Stimulated activated CD8-positive, alpha-beta memory T cell treated with anti-CD3 and anti-CD28 coated beads, Interleukin-2, amount 100 ng/mL, for 1 hour (primary cell): ENCODE results near the gene MBOAT2.
"Not testable (repeated sequence)": the region's sequence is repeated elsewhere in the genome, so short reads cannot be mapped to it uniquely, and the experiment has no call there.

Source experiments
- DNase-seq, 2 donors: peaks; one replicate each; pipeline ENCODE4 v3.0.0-alpha.2; 2020; ENCODE audit warnings: low read depth in 2 of 2

Gene MBOAT2

DNA sequence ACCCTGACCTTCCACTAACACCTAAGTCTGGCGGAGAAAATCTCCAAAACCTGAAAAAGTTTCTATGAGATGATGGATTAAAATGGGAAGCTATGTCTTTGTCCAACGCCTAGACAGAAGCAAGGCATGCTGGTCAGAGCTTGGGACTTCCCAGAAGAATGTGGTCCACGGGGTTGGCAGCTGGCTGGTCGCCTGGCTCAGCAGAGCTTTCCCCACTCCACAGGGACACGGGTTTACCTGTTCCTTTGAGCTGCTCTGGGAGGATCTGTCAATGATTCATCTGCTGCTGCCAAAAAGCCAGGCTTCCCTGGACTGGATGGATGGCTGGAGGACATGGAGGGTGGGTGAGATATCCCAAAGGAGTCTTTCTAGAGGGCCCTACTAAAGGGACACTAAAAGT lies 10.8 kb downstream of the MBOAT2 start:
- no peak for DNase-seq

DNA sequence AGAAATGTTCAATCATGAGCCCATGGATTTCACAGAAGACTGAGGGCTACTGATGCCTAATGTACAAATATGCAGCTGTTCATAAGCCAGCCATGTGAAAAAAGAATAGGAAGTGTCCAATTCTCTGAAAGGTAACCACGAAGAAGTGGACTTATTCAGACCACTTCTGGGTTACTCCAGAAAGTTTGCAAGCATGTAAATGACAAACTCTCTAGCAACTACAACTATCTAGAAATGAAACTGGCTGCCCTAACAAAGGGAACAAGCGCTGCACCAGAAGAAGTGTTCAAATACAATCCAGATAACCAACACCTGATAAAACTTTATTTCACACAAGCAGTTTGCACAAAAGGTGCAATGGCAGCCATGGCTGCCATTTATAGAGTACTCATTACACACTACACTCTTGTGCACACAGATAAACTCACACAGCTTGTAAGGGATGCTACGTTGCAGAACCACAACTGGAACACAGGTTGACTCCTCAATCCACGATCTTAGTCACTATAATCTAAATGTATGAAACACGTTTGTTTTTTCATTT lies 13.9 kb downstream of the MBOAT2 start:
- DNase-seq = no peak

DNA sequence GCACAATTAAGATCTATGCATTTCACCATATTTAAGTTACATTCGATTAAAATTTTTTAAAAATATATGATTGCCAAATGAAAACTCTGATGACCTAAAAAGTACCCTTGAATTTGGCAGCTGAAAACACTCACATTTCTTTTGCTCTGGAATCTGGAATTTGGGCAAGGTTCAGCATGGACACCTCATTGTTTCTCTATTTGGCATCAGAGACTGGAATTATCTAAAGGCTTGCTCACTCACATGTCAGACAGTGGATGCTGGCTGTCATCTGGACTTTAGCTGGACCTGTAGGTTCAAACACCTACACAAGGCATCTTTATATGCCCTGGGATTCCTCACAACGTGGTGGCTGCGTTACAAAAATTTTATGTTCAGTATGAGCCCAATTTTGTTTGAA lies 16.1 kb downstream of the MBOAT2 start:
- no peak for DNase-seq

DNA sequence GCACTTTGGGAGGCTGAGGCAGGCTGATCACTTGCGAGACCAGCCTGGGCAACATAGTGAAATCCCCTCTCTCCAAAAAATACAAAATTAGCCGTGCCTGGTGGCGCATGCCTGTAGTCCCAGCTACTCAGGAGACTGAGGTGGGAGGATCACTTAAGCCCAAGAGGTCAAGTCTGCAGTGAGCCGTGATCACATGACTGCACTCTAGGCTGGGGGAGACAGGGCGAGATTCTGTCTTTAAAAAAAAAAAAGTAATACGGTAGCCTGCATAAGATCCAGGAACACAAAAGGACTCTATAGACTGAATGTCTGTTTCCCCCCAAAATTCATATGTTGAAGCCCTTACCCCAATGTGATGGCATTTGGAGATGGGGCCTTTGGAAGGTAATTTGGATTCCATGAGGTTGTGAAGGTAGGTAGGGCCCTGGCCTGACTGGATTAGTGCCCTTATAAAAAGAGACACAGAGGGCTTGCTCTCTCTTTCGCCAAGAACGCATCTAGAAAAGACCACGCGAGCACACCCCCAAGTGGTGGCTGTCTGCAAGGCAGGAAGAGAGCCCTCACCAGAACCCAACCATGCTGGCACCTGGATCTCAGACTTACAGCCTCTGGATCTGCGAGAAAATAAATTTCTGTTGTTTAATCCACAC lies 17.0 kb downstream of the MBOAT2 start:
- no peak for DNase-seq

DNA sequence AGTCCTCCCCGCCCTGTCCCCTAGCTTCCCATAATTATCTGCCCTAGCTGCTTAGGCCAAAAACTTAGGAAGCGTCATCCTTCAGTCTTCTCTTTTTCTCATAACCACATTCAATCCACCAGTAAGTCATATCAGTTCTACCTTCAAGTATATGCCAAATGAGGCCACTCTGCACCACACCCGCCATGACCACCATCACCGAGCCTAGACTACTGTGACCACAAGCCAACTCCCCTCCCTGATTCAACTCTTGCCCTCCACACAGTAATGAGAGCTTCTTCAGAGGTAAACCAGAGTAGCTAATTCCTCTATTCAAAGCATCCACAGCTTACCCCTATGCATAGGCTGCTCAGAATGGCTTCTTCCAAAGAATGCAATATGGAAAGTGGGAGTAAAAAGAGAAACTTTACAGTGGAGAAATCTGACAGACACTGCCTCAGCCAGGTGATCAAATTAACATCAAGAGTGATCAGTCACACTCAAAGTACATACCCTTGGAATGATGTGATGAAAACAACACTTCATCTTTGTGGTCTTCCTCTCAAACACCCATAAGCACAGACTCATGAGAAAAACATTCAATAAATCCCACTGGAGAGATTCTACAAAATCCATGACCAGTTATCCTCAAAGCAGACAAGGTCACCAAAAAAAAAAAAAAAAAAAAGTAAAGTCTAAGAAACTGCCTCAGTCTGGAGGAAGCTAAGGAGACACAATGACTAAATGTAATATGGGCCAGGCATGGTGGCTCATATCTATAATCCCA lies 17.7 kb downstream of the MBOAT2 start:
- no peak for DNase-seq

DNA sequence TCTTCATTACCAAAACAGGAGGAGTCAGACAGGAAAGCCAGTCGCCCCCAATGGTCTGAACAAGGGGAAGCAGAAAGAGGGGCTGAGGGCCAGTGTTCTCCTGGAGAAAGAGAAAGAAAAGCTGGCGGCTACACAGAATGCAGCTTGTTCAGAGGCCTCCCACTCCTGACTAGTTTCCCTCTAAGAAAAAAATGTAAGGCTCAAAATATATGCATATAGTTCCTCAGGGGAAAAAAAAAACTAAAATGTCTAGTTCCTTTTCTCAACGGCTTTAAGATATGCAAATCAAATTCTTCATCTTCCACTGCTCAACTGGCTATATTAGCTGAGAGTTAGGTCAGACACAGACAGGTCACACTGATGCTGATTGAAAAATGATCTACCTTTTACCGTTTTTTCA lies 18.6 kb downstream of the MBOAT2 start:
- DNase-seq = no peak

DNA sequence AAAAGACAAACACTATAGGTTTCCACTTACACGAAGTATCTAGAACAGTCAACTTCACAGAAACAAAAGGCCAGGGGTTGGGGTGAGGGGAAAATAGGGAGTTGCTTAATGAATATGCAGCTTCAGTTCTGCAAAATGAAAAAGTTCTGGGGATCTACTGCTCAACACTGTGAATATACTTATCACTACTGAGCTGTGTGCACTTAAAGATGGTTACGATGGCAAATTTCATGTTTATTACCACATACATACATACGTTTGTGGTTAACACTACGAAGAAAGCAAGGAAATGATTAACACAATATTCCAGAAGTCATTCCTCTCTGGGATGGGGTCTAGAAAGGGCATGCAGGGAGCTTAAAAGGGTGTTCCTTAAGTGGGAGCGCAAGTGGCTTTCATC lies 19.3 kb downstream of the MBOAT2 start:
- DNase-seq = no peak

DNA sequence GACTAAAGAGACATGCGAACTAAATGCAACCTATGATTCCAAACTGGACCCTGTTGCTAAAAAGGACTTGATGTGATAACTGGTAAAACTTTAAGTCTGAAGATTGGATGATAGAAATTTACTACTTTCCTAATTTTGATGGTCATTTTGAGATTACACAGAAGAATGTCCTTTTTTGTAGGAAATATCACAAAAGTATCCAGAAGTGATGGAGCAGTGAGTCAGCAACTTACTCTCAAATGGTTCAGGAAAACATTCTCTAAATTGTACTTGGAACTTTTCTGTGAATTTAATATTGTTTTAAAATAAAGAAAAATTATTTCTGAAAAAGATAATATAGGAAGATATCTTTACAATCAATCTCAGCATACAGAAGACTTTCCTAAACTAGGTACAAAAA lies 19.9 kb downstream of the MBOAT2 start:
- DNase-seq = no peak

DNA sequence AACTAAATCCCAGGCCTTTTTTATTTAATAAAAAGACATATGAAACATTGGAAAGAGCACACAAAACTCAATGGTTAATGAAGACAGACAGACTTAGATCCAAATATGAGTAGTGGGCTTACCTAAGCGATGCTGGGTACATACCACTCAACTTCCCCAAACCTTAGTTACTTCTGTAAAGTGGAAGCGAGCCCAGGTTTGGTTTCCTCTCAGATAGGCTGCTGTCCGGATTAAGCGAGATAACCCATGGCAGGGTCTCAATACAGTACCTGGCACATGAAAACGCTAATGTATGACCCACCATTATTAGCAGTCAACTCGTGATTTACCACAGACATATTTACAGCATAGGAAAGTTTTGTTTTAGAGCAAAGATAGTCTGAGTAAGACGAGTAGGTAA lies 21.6 kb downstream of the MBOAT2 start:
- DNase-seq = no peak

DNA sequence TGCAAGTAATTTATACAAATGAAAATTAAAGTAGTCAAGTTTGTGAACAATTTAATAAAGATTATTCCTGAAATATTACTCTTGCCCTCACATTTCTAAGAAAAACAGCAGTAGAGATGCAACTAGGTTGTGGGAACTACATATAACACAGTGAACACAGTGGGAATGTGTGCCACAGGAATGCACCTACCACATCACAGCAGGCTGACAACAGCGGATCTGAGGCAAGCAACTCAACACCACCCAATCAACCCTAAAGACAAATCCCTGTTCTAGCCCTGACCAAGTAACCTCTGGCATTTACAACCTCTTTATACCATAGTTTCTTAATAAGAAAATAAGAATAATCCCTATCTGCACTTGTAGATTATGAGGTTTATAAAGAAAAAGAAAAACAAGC lies 23.4 kb downstream of the MBOAT2 start:
- no peak for DNase-seq

DNA sequence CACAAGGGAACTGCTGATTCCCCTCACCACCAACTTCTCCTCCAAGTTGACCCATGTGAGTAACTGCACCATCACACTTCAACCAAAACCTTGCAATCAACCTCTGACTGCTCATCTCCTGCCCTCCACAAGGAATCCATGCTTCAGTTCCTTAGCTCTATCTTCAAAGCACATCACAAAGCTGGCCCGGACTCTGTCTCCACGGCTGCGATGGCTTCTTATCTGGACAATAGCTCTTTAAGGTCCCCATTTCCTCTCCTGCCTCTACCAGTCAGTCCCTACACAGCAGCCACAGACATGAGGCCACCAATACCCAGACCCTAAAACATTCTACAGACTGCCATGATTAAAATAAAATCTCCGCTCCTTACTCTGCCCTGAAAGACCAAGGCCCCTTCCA lies 25.7 kb downstream of the MBOAT2 start:
- no peak for DNase-seq

DNA sequence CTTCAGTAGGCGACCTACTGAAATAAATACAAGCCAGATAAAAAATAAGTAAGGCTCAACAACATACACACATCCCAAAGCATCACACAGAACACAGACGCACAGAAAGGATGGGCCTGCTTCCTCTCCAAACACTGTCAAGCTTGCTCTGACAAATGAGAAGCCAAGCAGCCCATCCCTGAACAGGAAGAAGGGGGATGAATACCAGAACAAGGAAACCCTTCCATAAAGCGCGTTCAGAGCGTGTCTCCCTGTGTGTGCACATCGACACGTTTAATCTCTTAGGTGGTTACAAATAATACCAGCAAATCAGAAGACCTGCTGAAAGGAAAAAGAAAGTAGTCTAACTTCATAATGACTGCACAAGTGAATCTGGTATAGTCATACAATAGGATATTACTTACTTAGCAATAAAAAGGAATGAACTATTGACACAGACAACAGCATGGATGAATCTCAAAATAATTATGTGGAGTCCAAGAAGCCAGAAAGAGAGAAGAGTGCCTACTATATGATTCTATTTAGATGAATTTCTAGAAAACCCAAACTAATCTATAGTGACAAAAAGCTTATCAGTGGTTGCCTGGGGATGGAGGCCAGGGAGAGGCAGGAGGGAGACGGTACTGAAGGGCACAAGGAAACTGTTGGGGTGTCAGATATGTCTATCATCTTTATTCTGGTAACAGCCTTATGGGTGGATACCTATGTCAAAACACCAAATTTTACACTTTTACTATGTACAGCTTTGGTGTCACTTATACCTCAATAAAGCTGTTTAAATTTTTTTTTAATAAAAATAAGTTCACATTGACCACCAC lies 26.8 kb downstream of the MBOAT2 start:
- no peak for DNase-seq

DNA sequence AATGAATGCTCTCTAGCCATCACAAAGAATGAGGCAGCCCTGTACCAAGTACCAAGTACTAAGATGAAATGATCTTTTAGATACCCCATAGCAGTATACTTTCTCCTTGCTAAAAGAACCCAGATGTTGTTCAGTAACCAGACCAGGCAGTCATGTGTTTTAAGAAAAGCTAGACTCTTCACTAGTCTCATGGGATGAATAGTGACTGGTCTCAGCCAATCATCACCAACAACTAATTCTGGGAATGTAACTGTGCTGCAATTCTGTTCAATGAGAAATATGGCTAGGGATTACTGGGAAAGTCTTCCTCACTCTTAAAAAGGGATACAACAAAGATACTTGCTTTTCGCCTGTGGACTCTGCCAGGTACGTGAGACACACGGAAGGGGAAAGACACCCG lies 29.5 kb downstream of the MBOAT2 start:
- DNase-seq = no peak

DNA sequence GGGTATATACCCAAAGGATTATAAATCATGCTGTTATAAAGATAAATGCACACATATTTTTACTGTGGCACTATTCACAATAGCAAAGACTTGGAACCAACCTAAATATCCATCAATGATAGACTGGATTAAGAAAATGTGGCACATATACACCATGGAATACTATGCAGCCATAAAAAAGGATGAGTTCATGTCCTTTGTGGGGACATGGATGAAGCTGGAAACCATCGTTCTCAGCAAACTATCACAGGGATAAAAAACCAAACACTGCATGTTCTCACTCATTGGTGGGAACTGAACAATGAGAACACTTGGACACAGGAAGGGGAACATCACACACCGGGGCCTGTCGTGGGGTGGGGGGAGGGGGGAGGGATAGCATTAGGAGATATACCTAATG lies 30.5 kb downstream of the MBOAT2 start:
- not testable (repeated sequence) for DNase-seq

DNA sequence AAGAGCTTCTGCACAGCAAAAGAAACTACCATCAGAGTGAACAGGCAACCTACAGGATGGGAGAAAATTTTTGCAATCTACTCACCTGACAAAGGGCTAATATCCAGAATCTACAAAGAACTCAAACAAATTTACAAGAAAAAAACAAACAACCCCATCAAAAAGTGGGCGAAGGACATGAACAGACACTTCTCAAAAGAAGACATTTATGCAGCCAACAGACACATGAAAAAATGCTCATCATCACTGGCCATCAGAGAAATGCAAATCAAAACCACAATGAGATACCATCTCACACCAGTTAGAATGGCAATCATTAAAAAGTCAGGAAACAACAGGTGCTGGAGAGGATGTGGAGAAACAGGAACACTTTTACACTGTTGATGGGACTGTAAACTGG lies 30.9 kb downstream of the MBOAT2 start:
- not testable (repeated sequence) for DNase-seq

DNA sequence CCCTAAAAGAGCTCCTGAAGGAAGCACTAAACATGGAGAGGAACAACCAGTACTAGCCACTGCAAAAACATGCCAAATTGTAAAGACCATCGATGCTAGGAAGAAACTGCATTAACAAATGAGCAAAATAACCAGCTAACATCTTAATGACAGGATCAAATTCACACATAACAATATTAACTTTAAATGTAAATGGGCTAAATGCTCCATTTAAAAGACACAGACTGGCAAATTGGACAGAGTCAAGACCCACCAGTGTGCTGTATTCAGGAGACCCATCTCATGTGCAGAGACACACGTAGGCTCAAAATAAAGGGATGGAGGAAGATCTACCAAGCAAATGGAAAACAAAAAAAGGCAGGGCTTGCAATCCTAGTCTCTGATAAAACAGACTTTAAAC lies 34.1 kb downstream of the MBOAT2 start:
- not testable (repeated sequence) for DNase-seq

DNA sequence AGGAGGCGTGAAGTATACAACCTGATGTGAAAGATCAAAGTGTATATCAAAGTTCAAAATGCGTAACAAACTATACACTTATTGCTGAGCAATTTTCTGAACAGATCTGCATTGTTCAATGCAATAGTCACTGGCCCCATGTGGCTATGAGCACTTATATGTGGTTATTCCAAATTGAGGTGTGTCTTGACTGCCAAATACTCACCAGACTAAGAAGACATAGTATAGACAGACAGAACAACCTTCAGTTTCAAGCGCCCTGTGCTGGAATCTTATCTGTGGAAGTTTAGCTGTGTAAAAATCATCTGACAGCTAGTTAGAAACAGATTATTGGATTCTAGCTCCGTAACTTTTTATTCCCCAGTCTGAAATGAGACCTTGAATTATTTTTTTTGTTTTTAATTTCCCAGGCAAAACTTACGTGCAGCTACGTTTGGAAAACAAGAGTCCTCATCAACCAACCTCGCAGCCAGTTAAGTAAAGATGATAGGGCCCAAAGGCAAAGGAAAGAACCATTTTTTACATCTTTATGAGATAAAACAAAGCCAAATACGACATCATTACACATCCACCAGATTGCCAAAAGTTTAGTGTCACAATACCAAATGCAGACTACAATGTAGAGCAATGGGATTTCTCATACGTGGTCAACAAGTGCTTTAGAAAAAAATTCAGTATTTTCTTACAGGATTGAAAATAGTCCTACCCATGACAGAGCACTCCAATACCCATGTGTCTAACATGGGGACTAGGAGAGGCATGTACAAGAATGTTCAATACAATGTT lies 37.2 kb downstream of the MBOAT2 start:
- no peak for DNase-seq

DNA sequence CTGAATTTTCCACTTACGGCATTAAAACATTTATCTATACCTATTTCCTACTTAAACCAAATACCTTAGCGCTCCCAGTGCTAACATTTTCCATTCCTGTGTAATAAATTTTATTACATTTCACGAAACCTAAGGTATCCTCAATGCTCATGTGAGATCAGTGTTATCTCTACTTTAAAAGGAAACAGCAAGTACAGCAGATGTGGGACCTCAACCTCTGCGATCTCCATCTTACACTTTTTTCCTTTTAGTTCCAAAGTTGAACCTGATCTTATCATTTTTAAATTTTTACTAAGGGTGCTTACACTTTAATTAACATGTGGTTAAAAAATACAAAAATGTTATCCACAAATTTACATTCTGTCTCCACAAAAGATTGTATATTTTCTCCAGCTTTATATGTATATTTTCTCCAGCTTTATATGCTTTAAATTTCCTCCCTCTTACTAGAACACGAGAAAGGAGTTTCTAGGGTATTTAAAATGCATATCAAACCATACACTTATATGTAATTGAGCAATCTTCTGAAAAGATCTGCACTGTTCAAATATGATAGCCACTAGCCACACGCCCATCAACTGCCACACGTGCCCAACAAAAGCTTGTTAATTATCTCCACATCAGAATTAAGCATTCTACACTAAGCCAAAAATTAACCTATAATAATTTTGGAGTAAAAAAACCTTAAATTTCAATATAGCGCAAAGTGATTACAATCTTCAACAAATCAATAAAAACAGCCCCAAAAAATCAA lies 38.1 kb downstream of the MBOAT2 start:
- DNase-seq = no peak

DNA sequence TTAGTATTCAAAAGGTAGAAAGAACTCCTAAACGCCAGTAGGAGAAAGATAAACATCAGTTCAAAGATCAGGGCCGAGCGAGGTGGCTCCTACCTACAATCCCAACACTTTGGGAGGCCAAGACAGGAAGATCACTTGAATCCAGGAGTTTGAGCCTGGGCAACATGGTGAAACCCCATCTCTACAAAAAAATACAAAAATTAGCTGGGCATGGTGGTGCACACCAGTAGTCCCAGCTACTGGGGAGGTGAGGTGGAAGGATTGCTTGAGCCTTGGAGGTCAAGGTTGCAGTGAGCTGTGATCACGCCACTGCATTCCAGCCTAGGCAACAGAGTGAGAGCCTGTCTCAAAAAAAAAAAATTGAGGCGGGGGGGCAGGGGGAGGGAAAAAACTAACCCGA lies 40.6 kb downstream of the MBOAT2 start:
- DNase-seq = no peak

DNA sequence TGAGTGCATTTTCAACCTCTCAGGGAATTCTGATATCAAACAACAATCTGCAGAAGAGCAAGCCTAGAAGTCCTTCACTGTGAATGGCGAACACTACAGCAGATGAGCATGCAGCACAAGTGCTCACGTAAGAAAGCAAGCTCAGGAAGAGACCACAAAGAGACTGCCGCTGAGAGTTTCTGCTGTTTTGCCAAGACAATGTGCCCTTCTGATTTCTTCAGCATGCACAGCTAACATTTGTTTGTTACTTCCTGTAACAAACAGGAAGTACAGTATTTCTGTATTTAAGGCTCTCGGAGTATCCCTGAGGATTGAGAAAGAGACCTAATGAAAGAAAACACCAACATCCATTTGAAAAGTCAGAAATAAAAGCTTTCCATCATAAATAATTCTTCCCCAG lies 45.9 kb downstream of the MBOAT2 start:
- no peak for DNase-seq

DNA sequence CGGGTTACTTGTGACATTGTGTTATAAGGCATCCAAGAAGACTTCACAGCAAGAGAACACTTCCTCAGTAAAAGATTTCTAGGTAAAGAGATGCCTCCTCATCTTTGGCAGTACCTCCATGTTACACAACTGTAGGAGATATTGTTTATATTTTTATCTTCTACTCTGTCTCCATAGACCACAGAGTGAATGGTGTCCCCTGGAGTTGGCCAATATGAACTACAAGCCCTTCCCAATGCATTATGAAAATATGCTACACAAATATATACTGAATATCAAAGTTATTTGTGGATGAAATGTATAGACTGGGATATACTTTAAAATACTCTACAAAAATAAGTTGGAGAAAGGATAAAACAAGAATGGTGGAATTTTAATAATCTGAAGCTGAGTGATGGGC lies 46.7 kb downstream of the MBOAT2 start:
- no peak for DNase-seq
